Activated CD4-positive, CD25-positive, alpha-beta regulatory T cell (primary cell): ENCODE measurements around the gene MYBBP1A.

ENCODE experiments used
- DNase-seq, 4 experiments: peaks; one replicate each; lab custom pipeline; 2025; lab: John Stamatoyannopoulos, UW

Gene MYBBP1A

DNA sequence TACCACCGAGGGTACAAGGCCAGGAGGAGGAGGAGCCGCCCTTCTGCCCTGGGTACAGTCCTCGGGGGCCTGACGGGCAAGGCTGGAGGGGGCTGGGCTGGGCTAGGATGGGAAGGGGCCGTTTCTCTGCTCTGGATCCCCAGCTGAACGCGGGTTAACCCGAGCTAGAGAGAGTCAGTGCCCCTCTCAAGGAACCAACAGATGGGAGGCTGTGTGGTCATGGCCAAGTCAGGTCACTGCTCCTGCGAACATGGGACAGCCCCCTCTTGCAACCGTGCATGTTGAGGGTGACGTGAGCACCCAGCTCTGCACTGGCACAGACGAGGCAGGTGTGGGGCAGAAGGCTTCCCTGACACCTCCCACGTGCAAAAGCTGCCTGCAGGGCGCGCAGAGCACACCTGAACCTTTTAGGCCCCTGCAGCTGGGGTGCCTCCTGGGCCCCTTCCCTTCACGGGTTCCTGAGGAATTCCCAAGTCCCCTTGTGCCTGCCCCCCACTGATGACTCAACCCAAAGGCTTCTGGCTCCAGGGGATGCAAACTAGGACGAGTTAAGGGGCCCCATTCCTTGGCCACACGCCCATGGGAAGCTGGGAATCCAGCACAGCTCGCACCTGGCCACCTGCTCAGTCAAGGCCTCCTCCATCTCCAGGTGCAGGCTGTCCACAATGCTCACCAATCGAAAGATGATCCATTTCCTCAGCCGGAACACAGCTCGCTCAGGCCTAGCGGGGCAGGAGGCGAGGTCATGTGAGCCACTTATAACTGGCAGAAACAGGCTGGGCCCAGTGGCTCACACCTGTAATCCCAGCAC lies 6.3 kb downstream of the MYBBP1A start:
- no peak for DNase-seq

DNA sequence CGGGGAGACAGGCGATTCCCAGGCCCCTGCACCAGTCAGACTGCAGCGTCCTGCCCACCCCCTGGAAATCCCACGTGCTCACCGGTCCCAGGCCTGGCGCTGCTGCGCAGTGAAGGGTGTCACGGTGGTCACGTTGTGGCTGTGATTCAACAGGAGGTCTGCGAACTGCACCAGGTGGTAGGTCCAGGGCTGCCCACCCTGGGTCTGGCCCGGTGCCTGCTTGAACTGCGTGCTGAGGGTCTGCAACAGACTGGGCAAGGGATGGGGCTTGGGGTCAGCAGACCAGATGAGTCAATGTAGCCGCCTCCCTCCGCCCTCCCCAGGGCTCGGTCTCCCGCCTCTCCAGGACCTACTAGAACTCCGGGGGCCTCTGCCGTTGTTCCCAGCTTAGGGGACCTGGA lies 7.1 kb downstream of the MYBBP1A start:
- DNase-seq: no peak

DNA sequence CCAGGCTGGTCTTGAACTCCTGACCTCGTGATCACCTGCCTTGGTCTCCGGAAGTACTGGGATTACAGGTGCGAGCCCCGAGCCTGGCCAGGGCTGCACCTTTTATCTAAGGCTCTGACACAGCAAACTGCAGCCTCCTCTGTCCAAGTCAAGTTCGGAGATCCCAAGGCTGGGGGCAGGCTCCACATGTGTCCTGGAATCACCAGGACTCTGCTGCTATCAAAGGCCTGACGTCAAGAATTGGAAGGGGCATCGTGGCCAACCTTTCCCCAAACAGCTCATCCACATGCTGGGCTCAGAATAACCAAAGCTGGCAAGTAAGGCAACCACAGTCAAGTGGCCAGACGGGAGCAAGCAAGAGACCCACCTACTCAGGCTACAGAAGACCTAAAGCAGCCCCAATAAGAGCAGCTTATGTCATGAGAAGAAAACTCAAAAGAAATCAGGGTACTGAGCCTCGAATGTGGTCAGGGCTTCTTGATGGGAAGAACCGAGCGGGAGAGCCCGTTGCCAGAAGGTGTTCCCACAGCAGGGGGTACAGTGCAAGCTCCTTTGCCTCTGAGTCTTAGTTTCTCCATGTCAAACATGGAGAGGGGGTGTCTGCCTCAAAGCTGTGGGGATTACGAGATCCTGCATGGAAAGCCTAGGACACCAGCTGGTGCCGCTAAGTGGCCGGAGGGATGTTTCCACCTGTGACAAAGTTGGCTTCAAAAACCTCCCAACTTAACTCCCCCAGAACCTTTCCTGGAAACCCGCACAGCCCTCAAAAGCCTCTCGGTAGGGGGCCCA lies 7.9 kb downstream of the MYBBP1A start:
- DNase-seq: no peak

DNA sequence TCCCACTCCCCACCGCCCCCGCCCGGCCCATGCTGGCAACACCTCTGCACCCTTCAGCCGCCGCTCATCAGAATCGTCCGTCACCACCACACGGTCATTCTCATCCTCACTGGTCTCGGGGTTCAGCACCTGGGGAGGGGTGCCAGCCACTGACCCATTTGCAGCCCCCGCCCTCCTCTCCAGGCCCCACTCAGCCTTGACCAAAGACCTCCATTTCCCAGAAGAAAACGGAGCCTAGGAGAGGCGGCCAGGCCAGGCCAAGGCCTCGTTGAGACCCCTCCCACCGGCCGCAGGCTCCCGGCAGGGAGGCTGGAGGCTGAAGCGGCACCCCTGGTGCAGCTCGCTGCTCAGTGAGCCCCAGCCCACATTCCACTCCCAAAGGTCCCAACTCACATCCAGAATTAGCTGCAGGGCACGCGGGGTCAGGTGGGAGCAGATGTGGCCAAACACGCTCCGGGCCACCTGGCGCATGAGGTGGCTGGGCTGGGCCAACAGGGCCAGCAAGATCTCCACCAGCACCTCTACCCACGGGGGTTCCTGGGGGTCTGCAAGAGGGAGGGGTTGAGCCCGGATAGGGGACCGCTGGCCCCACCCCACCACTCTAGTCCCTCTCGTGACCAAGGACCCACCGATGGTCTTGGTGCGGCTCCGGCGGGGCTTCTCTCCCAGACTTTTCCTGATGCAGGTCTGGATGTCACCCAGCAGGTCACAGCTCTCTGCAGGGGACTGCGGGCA lies 9.8 kb downstream of the MYBBP1A start:
- DNase-seq: no peak

DNA sequence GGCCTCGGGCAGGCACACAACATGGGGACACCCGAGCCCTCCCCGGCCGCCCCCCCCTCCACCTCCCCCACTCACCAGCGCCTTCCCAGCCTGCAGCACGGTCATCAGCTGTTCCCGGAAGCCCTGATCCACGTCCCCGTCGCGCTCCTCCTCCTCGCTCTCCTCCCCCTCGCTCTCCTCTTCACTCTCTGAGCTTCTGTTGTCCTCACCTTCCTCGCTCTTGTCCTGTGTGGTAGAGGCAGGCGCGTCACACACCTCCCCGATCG lies 10.3 kb downstream of the MYBBP1A start:
- no peak for DNase-seq

DNA sequence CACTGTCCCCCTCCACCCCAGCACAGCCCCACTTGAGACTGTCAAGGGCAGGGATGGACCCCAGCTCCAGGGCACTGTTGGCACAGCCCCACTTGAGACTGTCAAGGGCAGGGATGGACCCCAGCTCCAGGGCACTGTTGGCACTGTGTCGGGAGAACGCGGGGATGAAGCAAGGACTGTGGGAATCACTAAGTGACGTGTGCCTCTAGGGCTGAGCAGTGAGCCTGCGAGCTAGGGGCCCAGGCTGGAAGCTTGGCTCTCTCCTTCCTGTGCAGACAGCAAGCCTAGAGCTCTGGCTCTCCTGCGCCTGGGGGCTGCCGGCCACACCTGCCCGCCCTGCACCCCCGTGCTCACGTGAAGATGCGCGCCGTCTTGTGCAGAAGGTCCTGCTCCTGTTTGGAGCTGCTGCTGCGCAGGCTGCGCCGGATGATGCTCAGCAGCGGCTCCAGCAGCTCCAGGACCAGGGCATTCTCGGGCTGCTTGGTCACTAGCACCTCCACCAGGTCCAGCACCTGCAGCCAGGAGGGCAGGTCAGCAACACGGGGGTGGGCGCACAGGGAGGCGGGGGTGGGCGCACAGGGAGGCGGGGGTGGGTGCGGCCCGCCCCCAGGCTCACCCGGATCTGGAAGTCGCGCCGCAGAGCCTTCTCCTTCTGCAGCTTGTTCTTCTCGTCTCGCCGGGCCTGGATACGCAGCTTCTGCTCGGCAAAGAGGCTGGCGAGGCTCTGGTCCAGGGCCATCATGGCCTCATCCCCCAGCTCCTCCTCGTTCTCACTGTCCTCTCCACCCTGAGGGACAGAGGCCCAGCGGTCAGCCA lies 10.8 kb downstream of the MYBBP1A start:
- no peak for DNase-seq

DNA sequence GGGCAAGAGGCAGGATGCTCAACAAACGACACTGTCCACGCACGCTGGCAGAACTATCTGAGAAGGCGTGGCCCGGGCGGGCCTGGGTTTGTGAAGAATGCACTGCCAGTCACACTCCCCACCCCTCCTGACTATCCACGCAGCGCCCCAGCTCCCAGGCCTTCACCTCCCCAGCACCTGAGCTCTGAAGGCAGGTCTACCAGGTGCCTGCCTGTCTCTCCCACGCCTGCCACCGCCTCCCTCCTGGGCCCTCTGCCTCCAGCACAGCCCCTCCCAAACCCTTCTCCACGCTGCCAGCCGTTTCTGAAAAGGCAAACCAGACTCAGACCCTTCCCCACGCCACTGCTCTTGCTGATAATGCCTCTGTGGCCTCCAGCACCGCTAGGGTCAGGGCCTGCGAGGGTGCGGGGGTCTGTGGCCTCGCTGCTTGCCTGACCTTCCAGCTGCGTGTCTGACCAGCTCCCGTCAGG lies 11.6 kb downstream of the MYBBP1A start:
- DNase-seq: no peak

DNA sequence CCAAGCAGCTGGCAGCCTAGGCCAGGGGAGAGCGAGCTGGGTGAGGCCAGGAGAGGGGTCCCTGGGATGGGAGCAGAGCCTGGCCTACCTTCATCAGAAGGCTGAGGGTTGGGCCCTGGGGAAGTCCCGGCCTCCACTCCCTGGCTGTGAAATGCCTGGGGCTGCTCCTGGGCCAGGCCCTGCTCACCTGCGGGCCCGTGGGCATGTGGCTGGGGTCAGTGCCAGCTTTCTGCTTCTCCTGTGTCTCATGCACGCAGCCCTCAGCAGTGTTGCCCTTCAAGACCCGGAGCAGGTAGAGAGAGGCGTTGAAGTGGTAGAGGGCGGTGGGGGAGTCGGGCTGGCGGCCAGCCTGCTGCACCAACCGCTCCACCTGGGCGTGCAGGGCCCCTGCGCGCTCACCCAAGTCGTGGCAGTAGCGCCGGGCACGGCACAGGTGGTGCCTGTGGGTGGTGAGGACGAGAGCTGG lies 12.4 kb downstream of the MYBBP1A start:
- no peak for DNase-seq

DNA sequence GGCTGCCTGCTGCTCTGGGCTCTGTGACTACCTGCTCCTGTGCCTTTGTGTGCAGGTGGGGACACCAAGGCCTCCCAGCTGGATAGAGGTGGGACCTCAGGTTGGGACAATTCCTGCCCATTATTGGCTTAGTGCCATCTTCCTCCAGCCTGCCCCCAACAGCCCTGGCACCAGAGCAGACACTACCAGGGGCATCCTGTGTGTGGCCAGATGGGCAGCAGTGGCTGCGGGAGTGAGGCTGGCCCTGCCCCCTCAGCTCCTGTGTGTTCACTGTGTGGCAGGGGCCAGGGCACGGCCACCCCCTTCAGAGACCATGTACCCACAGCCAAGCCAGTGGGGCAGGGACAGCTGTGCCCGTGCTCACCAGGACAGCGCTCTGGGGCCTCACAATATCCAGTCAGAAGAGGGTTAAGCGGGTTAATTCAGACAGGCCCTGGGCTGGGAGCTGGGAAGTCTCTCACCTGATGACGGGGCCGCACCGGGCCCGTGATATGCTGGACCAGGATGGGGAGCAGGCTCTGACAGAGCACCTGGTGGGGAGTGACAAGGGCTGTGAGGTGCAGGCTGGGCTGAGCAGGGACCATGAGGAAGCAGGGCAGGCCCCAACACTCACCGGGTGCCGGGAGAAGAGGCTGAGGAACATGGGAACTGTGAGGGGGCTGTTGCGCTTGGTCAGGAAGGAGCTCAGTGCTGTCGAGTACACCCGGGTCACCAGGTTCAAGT lies 13.0 kb downstream of the MYBBP1A start:
- DNase-seq: no peak

DNA sequence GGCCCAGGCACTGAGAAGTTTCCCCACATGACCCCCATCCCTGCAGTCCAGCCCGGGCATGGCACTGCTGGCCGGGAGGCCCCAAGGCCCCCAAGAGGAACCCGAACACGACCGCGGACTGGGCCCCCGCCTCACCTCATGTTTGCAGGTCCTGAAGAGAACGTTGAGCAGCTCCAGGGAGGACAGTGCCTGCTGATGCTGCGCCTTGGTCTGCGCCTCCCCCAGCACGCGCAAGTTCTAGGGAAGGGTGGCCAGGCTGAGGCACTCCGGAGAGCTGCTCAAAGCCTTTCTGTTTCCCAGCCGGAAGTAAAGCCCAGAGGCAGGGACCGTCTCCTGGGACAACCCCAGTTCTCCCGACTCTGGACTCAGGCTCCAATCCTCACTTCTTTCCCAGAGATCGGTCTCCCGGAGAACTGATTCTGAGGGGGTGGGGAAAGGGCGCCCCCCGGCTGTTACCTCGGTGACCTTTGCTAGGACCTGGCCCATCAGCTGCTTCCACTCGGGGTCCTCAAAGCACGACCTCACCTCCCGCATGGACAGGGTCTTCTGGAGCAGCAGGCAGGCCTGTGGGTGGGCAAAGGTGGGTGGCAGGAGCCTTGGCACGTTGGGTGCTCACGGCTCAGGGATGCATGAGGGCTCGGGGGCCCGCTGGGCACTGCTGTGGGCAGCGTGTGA lies 13.7 kb downstream of the MYBBP1A start:
- DNase-seq: no peak

DNA sequence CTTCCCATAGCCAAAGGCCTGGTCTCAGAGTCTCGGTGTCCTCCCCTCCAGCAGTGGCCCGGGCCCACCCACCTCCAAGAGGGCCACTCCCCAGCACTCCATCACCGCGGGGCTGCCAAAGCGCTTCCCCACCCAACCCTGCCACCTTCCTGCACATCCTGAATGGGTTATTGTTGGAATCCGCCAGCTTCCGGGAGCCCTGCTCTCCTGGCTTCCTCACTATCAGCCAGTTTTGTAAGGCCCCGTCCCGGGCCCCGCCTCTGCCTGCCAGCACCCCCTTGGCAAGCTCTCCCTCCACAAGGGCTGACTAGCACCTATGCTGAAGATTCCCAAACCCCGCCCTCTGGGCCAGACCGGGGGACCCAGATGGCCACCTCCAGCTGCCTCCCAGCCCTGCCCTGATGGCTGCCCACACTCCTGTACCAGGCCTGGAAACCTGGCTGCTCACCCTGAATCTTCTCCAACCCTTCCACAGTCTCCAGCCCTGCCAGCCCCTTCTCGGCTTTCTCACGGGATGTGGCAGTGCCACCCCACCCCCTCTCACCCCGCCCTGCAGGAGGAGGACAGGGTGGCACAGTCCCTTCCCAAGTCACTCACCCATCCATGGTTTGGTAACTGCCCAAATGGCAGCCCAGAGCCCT lies 14.4 kb downstream of the MYBBP1A start:
- no peak for DNase-seq

DNA sequence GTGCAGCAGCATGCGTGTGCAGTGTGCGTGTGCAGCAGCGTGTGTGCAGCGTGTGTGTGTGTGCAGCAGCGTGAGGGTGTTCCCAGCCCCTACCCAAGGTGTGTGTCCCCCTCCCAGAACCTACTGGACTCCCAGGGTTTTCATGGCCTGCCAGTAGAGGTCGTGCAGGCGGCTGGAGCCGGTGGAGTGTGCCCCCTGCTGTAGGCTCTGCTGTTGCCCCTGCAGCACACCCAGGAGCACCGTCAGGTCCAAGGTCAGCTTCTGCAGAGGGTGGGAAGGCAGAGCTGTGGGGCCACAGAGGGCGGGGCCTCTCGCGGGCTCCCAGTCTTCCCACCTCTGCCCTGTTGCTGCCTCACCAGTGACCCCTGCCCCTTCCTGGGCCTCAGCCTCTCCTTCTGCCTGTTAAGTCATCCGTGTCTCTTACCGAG lies 14.9 kb downstream of the MYBBP1A start:
- DNase-seq: no peak

DNA sequence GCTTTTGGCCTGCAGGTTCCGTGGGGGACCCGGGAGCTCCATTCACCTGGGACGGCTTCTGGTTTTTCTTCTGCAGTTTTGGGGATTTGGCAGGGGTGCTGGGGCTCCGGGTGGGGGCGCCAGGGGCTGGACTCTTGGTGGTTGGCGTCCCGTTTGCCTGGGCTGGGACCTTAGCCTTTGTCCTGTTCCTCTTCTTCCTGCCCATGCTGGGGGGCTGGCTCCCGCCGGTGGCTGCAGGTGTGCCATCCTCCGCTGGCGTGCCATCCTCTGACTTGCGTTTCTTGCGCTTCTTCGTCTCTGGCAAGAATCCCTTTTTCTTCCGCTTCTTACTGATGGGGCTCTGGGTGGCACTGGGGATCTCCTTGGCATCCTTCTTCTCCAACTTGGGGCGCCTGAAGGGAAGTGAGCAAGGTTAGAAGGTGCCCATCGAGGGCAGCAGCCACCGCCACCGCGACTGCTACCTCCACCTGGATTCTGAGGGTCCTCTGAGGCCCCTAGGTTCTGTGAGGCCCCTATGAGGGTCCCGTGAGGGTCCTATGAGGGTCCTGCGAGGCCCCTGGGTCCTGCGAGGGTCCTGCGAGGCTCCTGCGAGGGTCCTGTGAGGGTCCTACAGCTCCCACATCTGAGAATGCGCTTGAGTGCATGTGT lies 15.5 kb downstream of the MYBBP1A start:
- no peak for DNase-seq

DNA sequence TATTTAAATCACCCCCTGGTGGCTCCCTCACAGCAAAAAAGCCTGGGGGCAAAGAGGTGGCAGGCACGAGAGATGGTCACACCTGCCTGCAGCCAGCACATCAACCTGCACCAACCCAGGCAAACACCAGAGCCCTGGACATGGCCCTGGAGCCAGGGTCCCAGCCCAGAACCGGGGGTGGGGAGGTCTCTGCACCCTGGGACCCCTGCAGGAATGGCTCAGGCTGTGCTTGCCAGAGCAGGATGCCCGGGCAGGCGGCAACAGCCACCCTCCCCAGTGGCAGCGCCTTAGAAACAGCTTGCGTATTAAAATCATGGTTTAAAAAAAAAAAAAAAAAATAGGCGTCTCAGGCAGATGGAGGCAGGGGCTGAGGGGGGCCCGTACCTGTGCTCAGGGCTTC lies 16.2 kb downstream of the MYBBP1A start:
- no peak for DNase-seq

DNA sequence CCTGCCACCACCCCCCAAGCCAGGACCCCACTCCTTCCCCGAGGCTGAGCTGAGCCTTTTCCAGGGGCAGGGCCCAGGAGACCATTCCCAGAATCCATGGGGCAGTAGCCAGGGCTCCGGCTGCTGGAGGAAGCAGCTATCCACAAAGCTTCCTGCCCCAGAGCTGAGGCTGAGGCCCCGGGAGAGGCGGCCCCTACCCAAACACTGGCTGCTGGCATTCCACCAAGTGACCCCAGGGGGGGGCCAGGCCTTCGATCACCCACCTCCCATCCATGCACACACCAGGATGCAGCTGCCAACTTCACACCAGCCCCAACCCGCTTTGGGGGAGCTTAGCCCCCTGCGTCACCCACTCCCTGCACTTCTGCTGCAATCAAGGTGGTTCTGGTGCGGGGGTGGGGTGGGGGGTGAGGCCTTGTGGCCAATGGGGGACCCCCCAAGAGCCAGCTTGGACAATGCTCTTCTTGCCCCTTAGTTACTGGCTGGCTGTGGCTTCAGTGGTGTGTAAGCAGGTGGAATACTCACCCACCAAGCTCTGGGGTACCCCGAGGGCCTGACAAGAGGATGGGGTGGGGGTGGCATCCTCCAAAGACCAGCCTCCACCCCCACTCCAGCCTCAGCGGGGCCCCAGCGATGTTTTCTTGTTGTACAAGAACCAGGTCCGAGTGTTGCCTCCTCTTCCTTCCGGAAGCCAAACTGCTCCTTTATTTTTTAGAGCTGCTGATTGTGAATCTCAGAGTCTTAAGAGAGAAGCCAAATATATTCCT lies 16.8 kb downstream of the MYBBP1A start:
- DNase-seq: no peak

DNA sequence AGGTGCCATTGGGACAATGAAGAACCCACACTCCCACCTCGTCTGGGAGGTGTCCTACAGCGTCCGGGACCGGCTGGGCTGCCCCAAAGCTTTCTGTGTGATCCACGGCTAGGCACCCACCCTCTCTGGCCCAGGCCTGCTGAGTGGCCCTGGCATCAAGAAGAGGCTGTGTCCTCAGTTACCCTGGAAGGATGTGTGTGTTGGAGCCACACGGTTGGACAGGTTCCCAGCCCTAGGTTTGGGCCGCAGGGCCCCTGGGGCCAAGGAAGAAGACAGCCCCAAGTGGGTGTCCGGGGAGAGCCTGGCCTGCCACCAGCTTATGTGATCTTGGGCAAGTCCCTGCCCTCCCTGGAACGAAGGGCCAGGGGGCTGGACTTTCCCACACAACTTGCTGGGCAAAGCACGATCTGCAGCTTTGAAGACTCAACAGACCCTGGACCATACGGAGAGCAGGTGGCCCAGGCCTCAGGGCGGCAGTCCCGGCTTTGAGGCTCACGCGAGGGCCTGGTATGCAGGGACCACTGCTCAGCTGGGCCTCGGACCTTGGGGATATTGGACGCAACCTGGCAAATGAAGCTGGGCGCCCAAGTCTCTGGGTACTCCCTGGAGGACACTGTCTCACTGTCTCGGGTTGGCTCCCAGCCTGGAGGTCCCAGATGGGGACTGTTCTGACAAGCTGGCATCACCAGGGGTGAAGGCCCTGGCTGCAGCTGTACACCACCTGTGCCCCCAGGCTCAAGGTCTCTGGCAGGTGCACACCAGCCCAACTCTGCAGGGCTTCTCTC lies 17.5 kb downstream of the MYBBP1A start:
- no peak for DNase-seq

DNA sequence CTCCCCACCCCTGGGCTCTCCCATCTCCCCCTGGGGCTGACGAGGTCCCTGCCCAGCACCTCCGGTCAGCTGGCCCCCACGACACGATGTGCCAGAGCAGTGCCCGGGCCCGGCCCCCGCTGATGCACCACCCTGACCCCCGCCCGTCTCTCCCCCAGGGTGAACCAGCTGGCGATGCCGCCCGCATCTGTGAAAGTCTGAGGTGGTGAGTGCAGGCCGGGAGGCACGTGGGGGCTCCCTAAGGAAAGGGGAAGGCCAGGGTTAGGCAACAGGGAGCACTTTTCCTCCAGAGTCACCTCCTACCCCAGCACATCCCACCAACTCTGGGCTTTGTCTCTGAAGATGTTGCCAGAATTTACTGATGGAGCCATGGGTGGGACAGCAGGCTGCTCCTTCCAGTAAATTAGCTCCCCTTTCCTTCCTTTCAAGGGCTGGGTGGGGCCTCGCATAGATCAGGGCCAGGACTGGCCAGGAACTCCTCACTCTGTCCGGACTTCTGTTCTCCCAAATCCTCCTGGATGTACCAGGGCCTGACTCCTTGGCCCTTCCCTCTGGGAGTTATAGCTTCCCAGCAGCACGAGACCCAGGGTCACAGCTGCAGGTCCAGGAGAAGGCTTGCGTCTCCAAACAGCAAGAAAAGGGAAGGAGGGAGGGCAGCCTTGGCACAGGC lies 18.3 kb downstream of the MYBBP1A start:
- no peak for DNase-seq
